Islet of Langerhans (tissue), 1 donor: Measurements from ENCODE around the gene NLK.
"Not testable (repeated sequence)": the region's sequence is repeated elsewhere in the genome, so short reads cannot be mapped to it uniquely, and the experiment has no call there.

Experiments
- FAIRE-seq: peaks from one replicate; lab custom pipeline; 2011; peaks lifted over from hg19 to GRCh38; lab: Jason Lieb, UNC

The NLK gene

GRCh38 chr17:28159004-28159403 lies 116.5 kb downstream of the NLK start:
- FAIRE-seq, result no peak

- no peak for FAIRE-seq
Measured at GRCh38 chr17:28159924-28160323, 117.4 kb downstream of the NLK start.

GRCh38 chr17:28160610-28161009 lies 118.1 kb downstream of the NLK start:
- FAIRE-seq, result peak; percentile 5

- FAIRE-seq, result no peak
Measured at GRCh38 chr17:28161311-28161710, 118.8 kb downstream of the NLK start.

GRCh38 chr17:28166478-28166877 lies 124.0 kb downstream of the NLK start:
- FAIRE-seq, result no peak

GRCh38 chr17:28169621-28170349 lies 127.3 kb downstream of the NLK start:
- no peak for FAIRE-seq

GRCh38 chr17:28170771-28171170 lies 128.3 kb downstream of the NLK start:
- FAIRE-seq, result no peak

- FAIRE-seq, result no peak
Measured at GRCh38 chr17:28173031-28173561, 130.6 kb downstream of the NLK start.

- FAIRE-seq, result peak; percentile 95
Measured at GRCh38 chr17:28173801-28174200, 131.3 kb downstream of the NLK start.

GRCh38 chr17:28174352-28175046 lies 132.0 kb downstream of the NLK start:
- peak; percentile 33 for FAIRE-seq

GRCh38 chr17:28177351-28177750 lies 134.9 kb downstream of the NLK start:
- no peak for FAIRE-seq

GRCh38 chr17:28178800-28179199 lies 136.3 kb downstream of the NLK start:
- peak; percentile 93 for FAIRE-seq

- FAIRE-seq, result no peak
Measured at GRCh38 chr17:28180449-28180848, 138.0 kb downstream of the NLK start.

GRCh38 chr17:28181568-28181967 lies 139.1 kb downstream of the NLK start:
- no peak for FAIRE-seq

- no peak for FAIRE-seq
Measured at GRCh38 chr17:28182559-28182958, 140.1 kb downstream of the NLK start.

- FAIRE-seq, result no peak
Measured at GRCh38 chr17:28185658-28186057, 143.2 kb downstream of the NLK start.

GRCh38 chr17:28186472-28186871 lies 144.0 kb downstream of the NLK start:
- not testable (repeated sequence) for FAIRE-seq

GRCh38 chr17:28187931-28188330 lies 145.5 kb downstream of the NLK start:
- no peak for FAIRE-seq

GRCh38 chr17:28188841-28189263 lies 146.4 kb downstream of the NLK start:
- peak; percentile 17 for FAIRE-seq

- no peak for FAIRE-seq
Measured at GRCh38 chr17:28189667-28190066, 147.2 kb downstream of the NLK start.

GRCh38 chr17:28191018-28191417 lies 148.5 kb downstream of the NLK start:
- no peak for FAIRE-seq

GRCh38 chr17:28193241-28193640 lies 150.8 kb downstream of the NLK start:
- no peak for FAIRE-seq

- FAIRE-seq, result no peak
Measured at GRCh38 chr17:28194382-28194781, 151.9 kb downstream of the NLK start.

- no peak for FAIRE-seq
Measured at GRCh38 chr17:28196636-28197035, 154.2 kb downstream of the NLK start.
